Gastrocnemius medialis (tissue), 4 donors: ENCODE data around the gene SERPINA3.

Source experiments
- CTCF ChIP-seq, 5 experiments: fragments of 450-650 bp in 3 of 5; fragments of 200-600 bp in 2 of 5; sonication (generic) in 2 of 5; IDR thresholded peaks in 4 of 5; conservative IDR thresholded peaks in 1 of 5; 1 replicate in 4 of 5; 2 replicates in 1 of 5; pipeline ENCODE4 v1.5.1; 2016 to 2019; ENCODE audit warnings: antibody characterized with exemption in 5 of 5, mild to moderate bottlenecking in 3 of 5, moderate library complexity in 3 of 5
- POLR2A ChIP-seq, 2 donors: fragments of 450-650 bp; IDR thresholded peaks; one replicate each; pipeline ENCODE4 v1.6.1; 2017; ENCODE audit warnings: antibody characterized with exemption in 2 of 2, mild to moderate bottlenecking in 2 of 2, moderate library complexity in 2 of 2

GRCh38 chr14:94564381-94564780 lies 47.8 kb upstream of the SERPINA3 start:
- no peak for TF ChIP-seq CTCF (IDR thresholded peaks at IDR 0.05 in 4 of 5, conservative IDR thresholded peaks at IDR 0.05 in 1 of 5)
- TF ChIP-seq POLR2A (IDR thresholded peaks at IDR 0.05) = no peak
